Raji (cell line): Measurements from ENCODE around the gene ZNF654.

Experiments
- POLR2A ChIP-seq: IDR thresholded peaks from 2 replicates; pipeline ENCODE4 v1.6.1; 2011; ENCODE audit warnings: low read depth, low read length, control low read depth; ENCODE audit not compliant: insufficient read depth

Gene ZNF654

DNA sequence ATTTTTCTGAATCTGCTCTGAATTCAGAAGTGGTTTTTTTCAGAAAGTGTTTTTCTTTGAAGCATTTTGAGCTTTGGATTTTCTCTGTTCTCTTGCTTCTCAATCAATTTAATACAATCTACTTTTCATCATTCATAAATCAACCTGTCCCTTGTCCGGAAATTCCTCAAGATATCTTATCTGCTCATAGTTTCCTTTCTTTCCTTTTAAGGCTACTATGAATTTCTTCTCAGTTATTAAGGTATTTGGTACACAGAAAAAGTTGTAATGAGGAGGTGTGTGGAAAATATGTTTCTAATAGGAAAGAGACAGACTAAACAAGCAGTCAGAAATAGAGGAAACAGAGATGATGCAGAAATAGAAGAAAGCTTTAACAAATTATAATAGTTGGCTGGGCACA, 14.6 kb upstream of the ZNF654 start:
- TF ChIP-seq POLR2A: no peak

DNA sequence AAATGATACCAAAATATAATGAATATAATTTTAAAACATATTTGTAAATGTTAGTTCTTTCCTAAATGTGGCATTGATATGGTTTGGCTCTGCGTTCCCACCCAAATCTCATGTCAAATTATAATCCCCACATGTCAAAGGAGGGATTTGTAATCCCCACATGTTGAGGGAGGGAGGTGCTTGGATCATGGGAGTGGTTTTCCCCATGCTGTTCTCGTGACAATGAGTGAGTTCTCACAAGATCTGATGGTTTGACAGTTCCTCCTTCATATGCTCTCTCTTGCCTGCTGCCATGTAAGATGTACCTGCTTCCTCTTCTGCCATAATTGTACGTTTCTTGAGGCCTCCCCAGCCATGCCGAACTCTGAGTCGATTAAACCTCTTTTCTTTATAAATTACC, 12.3 kb upstream of the ZNF654 start:
- TF ChIP-seq POLR2A: no peak

DNA sequence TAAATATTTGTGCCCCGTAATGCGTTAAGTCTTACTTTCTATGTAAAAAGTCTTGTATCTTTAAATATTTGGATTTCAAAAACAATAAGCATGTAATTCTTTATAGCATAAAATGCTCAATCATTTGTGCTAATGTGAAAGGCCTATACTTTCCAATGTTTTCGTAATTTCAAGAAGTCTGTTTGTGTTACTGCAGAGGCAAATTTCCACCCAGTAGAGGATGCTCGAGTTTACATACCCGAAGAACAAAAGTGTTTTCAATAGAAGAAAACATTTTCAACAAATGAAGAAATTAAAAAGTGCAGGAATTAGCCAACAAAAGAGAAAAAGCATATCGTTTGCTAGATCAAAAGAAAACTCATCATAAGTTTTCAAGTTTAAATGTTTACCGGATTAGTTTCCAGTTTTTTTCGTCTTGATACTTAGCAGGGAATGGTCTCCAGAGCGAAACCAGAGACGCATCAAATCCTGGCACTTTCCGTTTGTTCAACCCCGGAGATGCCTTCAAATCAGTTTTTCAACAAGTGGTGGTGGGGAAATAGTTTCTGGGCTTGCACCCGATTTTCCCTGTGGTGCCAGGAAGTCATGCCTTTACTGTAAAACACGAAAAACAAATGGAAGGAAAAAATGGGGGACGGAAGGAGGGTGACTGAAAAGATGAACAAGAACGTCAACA, 1.3 kb upstream of the ZNF654 start:
- no peak for TF ChIP-seq POLR2A

DNA sequence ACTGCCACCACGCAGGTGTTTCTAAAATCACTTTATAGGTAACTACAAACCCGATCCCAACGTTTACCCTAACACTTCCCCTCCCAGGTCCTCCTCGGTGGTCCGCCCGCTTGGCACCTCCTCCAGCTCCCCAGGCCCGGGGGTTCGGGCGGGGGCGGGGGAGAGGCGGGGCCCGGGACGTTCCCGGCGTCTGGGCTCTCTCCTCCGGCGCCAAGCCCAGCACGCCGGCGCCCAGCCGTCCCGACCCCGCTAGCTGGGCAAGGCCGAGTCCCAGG, 812 bp upstream of the ZNF654 start:
- no peak for TF ChIP-seq POLR2A

DNA sequence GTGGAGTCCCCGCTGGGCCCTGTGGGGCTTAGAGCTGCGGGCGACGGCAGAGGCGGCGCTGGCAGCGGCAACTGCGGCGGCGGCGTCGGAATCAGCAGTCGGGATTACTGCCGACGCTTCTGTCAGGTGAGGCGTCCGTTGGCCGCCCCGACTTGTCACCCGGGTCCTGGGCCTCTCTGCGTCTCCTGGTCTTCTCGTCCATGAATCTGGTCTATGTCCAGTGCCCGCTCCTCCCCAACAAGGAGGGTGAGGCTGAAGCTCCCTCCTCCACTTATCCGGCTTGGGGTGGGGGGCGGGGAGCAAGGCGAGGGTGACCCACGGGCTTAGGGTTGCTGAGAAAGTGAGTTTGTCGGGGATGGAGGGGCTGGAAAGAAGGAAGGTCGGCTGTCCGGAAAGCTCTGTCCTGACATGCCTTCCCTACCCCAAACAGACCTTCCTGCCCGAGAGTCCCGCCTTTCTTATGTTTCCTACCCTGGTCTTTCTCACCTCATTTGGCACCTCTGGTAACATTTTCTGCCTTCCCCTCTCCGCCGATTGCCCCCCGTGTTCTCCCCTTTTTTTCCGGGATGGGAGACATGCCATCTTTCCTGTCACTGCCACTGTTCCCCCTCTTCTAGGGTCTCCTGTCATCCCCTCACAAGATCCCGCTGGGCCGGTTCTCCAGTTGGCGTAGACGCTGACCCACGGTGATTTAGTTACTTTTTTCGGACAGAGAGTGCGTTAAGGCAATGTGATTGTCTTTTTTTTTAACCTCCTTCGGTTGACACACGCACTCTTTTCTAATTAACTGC, 520 bp downstream of the ZNF654 start:
- no peak for TF ChIP-seq POLR2A

DNA sequence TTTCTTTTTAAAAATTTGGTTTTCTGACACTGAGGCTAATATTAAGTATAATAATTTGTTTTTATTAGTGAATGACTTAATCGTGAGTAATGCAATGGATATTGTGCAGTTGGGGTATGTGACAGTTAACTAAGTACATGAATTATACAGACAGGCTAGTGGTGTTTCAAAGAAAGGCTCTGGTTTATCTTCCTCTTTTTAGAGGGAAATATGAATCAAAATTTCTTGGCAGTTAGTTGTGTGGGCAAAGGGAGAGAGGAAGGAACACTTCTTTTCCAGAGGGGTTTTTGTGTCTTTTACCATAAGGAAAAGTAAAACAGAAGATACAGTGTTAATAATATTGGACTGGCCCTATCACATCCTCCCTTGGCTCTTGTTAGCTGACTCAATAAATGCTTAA, 2.7 kb downstream of the ZNF654 start:
- no peak for TF ChIP-seq POLR2A

DNA sequence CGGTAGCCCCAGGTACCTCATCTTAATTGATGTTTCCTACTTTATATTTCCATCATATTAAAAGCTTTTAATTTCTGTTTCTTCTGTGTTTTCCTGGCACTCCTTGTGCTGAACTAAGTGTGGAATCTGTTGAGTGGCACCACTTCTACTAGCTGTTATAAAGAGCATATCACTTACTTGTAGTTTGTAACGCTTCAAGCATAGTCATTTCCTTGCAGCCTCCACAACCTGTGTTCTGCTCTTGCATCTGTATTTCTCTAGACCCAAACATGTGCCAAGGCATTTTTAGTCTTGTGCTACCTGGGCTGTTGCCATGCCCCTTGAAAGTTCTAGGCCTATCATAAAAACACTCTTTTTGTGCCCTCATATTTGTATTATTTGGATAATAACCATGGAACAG, 16.0 kb downstream of the ZNF654 start:
- TF ChIP-seq POLR2A: no peak

DNA sequence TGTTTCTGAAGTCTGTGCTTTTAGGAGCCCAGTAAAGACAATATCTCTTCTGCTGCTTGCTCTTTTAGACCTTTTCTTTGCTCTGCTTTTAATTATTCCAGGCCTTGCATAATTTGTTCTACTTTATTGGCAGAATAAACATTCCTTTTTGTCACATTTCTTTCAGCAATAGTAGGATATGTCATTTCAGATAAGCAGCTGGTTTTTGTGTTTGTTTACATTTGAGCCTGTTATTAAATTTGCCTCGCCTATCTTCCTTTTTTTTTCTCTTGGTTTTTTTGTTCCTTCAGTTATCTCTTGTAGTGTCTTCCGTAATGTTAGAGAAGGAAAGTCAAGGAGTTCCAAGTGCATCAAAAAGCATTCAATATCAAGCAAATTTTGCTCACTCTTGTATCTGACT, 16.4 kb downstream of the ZNF654 start:
- TF ChIP-seq POLR2A: no peak

DNA sequence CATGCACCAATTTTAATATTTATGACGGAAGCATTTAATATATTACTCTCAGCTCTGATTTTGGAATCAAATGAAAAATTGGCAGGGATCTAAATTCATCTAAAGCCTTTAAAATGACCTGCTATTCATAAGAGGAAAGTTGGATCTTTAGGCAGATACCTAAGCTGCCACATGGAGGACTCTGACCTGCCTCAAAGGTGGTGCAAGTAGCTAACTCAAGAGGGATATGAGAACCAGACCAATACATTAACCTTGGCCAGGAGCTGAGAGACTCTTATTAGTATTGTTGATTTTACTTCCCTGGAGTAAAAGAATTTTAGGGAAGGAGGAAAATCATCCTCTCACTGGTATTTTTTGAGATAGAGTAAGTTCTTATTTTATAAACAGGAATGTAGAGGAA, 17.7 kb downstream of the ZNF654 start:
- no peak for TF ChIP-seq POLR2A

DNA sequence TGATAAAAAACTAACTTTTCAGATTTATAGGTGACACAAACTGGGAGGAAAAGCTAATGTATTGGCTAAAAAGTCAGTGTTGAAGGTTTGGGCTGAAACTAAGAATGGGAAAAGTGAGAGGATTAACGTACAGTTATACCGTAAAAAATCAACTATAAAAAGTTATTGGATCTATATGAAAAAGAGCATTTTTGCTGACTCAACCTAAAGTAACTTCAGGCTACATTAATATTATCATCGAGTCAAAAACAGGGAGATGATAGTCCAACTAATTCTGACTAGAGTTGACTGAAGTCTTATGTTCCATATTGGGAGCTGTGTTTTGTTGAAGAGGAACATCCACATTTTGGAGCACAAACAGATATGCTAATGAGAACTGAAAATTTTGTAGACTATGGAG, 19.9 kb downstream of the ZNF654 start:
- no peak for TF ChIP-seq POLR2A

DNA sequence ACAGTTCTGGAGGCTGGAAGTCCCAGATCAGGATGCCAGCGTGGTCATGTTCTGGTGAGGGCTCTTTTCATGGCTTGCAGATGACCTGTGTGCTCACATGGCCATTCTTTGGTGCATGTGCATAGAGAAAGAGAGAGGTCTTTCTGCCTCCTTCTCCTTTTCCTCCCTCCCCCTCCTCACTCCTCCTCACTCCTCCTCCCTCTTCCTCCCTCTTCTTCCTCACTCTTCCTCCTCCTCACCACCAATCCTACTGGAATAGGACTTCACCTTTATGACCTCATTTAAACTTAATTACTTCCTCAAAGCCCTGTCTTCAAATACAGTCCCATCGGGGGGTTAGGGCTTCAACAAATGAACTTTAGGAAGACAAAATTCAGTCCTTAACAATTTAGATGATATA, 23.8 kb downstream of the ZNF654 start:
- TF ChIP-seq POLR2A: no peak

DNA sequence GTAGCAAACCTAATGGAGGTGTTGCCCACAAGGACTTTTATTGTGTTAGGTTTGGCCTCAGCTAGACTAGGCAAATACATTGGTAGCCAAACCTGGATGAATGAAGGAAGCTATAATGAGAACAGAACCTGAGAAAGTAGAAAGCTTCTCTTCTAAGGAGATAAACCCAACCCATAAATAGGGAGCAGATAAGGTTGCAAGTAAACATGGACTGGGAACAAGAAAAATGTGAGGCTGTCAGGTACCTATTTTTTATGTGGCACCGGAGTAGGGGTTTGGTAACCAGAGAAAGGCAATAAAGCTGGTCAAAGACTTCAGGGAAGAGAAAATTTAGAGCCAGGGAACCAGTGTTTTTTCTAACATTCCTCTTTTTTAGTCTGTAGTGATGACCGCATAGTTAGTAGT, 25.0 kb downstream of the ZNF654 start:
- TF ChIP-seq POLR2A: no peak

DNA sequence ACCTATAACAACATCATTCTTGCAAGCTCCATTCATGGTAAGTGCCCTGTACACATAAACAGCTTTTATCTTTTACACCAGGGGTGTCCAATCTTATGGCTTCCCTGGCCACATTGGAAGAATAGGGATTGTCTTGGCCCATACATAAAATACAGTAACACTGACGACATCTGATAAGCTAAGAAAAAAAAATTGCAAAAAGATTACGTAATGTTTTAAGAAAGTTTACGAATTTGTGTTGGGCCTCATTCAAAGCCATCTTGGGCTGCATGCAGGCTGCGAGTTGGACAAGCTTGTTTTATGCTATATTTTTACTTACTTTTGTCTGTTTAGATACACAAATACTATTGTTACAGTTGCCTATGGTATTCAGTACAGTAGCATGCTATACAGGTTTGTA, 31.6 kb downstream of the ZNF654 start:
- no peak for TF ChIP-seq POLR2A

DNA sequence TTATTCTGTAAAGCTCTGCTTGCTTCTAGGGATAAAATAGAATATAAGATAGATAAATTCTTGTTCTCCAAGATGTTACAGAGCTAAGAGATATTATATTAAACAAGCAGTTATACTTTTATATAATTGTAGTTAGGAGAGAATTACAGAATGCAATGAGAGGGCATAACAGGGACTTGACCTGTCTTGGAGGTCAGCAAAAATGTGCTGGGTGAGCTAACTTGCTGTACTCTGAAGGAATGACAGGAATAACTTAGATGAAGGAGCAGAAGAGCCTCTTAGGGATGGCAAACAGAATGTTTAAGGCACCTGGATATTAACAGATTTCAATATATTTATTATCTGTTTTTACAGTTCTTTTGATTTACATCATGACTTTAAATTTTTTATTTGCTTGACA, 33.2 kb downstream of the ZNF654 start:
- TF ChIP-seq POLR2A: no peak

DNA sequence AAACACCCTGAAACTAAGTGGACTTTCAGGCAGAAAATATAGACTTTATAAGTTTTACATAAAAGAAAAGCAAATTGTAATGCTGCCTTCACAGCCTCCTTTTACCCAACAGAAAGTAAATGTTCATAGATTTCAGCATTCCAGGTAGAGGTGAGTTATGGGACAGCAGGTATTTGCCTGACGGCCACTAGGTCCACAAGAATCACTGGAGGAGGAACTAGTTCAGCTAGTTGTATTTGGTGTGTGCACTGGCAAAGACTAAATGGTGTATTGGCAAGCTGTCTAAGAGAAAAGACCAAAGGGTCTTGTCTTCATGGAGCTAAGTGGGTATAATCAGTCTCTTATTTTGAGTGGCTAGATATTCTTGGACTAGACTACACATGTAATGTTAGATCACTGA, 34.2 kb downstream of the ZNF654 start:
- no peak for TF ChIP-seq POLR2A

DNA sequence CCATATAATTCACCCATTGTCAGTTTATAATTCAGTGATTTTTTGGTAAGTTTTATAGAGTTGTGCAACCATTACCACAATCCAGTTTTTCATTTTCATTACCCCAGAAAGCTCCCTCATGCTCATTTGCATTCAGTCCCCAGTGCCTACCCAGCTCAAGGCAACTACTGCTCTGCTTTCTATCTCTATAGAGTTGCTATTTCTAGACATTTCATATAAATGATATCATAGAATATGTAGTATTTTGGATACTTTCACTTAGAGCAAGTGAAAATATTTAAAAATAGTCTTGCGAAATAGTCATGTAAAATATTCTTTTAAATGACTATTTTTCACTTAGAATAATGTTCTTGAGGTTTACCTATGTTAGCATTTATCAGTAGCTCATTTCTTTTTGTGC, 42.1 kb downstream of the ZNF654 start:
- no peak for TF ChIP-seq POLR2A

DNA sequence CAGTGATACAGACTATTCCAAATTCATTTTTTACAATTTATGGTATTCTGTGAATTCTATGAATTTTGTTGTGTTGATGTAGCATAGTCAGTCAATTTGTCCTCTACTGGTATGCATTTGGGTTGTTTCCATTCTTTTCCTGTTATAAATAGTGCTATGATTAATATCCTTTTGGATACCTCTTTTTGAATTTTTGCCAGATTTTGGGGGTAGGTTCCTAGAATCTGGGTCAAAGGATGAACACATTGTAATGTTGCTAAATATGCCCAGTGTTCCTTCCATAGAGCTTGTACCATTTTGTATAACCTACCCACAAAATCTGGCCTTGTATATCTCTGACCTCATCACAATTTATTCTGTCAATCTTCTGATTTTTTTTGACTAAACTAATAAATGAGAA, 46.3 kb downstream of the ZNF654 start:
- TF ChIP-seq POLR2A: no peak
